Activated naive CD8-positive, alpha-beta T cell treated with anti-CD3 and anti-CD28 coated beads, Interleukin-2, amount 50 U/mL, for 24 hours (primary cell): ENCODE results near the gene NME4.
"Not testable (repeated sequence)": the region's sequence is repeated elsewhere in the genome, so short reads cannot be mapped to it uniquely, and the experiment has no call there.

Experiments used
- ATAC-seq: fragments of 150-1000 bp; cut with Tn5 transposase; one replicate; pipeline ENCODE4 v1.10.0; 2021
- DNase-seq: peaks from one replicate; pipeline ENCODE4 v3.0.0; 2021
- H3K27ac Mint-ChIP-seq: one replicate; pipeline ENCODE4 v1.8.0; 2021; ENCODE audit warnings: mild to moderate bottlenecking, mixed read lengths
- H3K27me3 Mint-ChIP-seq: one replicate; pipeline ENCODE4 v1.8.0; 2021; ENCODE audit warnings: mixed read lengths
- H3K36me3 Mint-ChIP-seq: one replicate; pipeline ENCODE4 v1.8.0; 2021; ENCODE audit warnings: low read depth, mixed read lengths
- H3K4me1 Mint-ChIP-seq: one replicate; pipeline ENCODE4 v1.8.0; 2021; ENCODE audit warnings: mixed read lengths
- H3K4me3 Mint-ChIP-seq: one replicate; pipeline ENCODE4 v1.8.0; 2021; ENCODE audit warnings: mild to moderate bottlenecking, moderate library complexity, mixed read lengths
- H3K9me3 Mint-ChIP-seq: one replicate; pipeline ENCODE4 v1.8.0; 2021; ENCODE audit warnings: mixed read lengths

Gene NME4

DNA sequence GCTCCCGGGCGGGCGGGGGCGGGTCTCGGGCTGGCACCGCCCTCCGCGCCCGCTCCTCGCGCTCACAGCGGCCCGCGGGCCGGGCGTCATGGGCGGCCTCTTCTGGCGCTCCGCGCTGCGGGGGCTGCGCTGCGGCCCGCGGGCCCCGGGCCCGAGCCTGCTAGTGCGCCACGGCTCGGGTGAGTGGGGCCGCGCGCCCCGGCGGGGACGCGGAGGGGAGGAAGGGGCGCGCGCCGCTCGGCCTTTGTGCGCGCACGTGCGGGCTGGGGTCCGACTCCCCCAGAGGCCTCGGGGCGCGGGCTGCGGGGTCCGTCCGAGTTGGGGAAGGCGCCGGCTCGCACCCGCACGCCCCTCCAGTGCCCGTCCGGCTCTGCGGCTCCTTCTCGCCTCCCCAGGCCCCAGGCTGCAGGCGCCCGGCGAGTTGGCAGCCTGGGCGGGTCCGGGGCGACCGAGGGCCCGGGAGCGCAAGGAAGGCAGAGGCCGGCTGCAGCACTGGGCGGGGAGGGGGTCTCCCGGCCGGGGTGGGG is at the start of gene NME4:
TSS of gene NME4 (plus strand) at position 65 of the 527 bp plus-strand sequence. CDS start at position 89, 24 bp downstream.
- ATAC-seq (no peak), DNase-seq (no peak)
- peaks cover 31% of the 10 kb centered on the region for H3K4me1 Mint-ChIP-seq
- no peaks in the 10 kb centered on the region for H3K36me3 Mint-ChIP-seq
- no peaks in the 10 kb centered on the region for H3K9me3 Mint-ChIP-seq
- peaks cover 10% of the 10 kb centered on the region for H3K27me3 Mint-ChIP-seq
- H3K4me3 Mint-ChIP-seq, result peak within 1 kb of the TSS; percentile 73
- peak within 1 kb of the TSS; percentile 59 for H3K27ac Mint-ChIP-seq

DNA sequence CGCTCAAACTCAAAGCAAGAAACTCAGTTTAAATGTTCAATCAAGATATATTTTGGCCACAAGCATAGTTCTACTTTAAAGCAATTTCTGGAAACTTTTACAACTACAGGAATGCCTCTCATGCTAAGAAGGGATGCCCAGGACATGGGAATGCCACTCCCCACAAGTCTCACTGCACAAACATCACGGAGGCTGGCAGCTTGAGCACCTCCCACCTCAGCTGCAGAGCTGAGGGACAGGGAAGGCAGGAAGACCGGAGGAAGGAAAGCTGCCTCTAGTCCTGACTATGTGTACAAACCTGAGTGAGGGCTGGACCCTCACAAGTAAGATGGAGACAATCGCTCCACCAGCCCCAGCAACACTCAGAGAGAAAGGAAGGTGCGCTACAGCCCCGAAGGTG is 49.8 kb upstream of the NME4 start:
- Mint-ChIP-seq H3K36me3 (peaks cover 25% of the 10 kb centered on the region), H3K27ac (no peak overlapping the region), H3K4me3 (no peak overlapping the region), H3K27me3 (no peaks in the 10 kb centered on the region), H3K9me3 (no peaks in the 10 kb centered on the region), H3K4me1 (peaks cover 82% of the 10 kb centered on the region)
- DNase-seq (no peak), ATAC-seq (no peak)

DNA sequence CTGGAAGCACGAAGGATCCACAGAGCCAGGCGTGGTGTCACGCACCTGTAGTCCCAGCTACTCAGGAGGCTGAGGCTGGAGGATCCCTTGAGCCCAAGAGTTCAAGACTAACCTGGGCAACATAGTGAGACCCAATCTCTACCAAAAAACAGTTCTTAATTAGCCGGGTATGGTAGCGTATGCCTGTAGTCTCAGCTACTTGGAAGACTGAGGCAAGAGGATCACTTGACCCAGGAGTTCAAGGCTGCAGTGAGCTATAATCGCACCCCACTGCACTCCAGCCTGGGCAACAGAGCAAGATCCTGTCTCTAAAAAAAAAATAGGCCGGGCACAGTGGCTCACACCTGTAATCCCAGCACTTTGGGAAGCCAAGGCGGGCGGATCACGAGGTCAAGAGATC is 48.5 kb upstream of the NME4 start:
- H3K27ac Mint-ChIP-seq, H3K9me3 Mint-ChIP-seq: not testable (repeated sequence)
- H3K36me3 Mint-ChIP-seq, result peaks cover 21% of the 10 kb centered on the region

DNA sequence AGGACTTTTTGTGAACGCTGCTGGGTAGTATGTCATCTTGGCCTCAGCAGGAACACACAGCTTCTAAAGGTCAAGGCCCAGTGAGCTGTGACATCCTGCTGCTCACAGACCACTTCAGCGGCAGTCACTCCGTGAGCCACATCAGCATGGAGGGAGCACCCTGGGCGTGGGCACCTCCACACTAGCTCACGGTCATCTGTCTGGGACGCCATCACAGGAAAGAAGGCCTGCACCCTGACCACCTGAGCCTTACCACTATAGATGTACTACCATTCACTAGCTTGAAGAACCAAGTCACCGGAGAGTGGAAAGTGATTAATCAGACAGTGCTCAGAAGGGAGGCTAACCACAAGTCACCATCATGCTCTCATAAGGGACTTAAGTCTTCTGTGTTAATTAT is 47.8 kb upstream of the NME4 start:
- DNase-seq (peak; percentile 36), ATAC-seq (peak; percentile 60)
- H3K27ac Mint-ChIP-seq, result peak overlapping the region; percentile 69
- H3K4me3 Mint-ChIP-seq, result peak overlapping the region; percentile 81
- no peaks in the 10 kb centered on the region for H3K27me3 Mint-ChIP-seq
- no peaks in the 10 kb centered on the region for H3K9me3 Mint-ChIP-seq
- peaks cover 70% of the 10 kb centered on the region for H3K4me1 Mint-ChIP-seq
- H3K36me3 Mint-ChIP-seq, result peaks cover 21% of the 10 kb centered on the region

More for the DNA sequence above, 48.5 kb upstream of the NME4 start:
- H3K4me3 Mint-ChIP-seq, H3K27me3 Mint-ChIP-seq, DNase-seq, ATAC-seq: not testable (repeated sequence)
- peaks cover 71% of the 10 kb centered on the region for H3K4me1 Mint-ChIP-seq

DNA sequence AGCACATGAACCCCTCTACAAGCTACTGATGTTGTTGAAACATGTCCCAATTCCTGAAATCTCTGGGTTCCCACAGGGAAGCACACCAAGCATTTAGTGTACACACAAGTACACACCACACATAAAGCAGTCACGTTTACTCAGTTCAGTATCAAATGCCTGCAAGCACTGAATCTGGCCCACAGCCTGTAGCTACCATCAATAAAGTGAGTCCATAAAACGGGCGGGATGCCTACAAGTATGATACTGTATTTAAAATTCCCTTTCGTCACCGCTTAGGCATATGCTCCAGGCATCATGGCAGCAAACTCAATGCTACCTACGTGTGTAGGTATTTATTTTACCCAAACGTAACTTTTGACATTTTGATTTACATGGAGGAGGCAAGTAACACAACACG is 46.8 kb upstream of the NME4 start:
- no peak for DNase-seq
- Mint-ChIP-seq H3K36me3 (peaks cover 19% of the 10 kb centered on the region), H3K27me3 (no peaks in the 10 kb centered on the region), H3K4me3 (peak overlapping the region; percentile 81), H3K4me1 (peaks cover 69% of the 10 kb centered on the region), H3K9me3 (no peaks in the 10 kb centered on the region), H3K27ac (no peak overlapping the region)
- no peak for ATAC-seq

DNA sequence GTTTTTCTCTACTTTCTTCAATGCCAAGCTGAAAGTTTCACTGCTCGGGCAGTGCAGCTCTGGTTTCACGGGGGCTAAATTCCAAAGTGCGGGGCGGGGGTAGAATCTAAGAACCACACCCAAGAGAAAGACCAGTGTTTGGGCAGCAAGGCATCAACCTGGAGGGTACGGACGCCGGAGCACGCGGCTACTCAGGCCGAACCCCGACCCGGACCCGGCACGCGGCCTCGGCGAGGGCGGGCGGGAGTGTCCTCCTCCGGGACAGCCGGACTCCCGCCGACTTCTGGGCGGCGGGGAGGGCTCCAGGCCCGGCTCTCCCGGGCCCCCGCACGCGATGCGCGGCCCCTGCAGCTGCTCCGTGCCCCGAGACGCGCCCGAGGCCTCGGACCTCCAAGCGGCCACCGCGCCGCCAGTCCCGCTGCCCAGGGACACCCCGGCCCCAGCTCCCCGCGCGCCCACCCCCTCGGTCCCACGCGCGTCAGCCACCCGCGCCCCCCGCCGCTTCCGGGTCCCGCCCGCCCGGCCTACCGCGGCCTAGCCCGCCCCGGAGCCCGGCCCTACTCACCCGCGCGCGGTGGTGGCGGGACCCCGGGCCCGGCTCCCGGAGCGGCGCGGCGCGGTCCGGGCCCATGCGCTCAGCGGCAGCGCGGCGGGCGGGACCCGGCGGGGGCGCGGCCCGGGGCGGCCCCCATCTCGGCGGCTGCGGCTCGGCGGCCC is 45.0 kb upstream of the NME4 start:
- peak overlapping the region; percentile 81 for H3K4me3 Mint-ChIP-seq
- H3K36me3 Mint-ChIP-seq, result peaks cover 6% of the 10 kb centered on the region
- ATAC-seq (peak; percentile 15), DNase-seq (no peak)
- no peaks in the 10 kb centered on the region for H3K27me3 Mint-ChIP-seq
- peak overlapping the region; percentile 74 for H3K27ac Mint-ChIP-seq
- H3K9me3 Mint-ChIP-seq, result no peaks in the 10 kb centered on the region
- H3K4me1 Mint-ChIP-seq, result peaks cover 59% of the 10 kb centered on the region

DNA sequence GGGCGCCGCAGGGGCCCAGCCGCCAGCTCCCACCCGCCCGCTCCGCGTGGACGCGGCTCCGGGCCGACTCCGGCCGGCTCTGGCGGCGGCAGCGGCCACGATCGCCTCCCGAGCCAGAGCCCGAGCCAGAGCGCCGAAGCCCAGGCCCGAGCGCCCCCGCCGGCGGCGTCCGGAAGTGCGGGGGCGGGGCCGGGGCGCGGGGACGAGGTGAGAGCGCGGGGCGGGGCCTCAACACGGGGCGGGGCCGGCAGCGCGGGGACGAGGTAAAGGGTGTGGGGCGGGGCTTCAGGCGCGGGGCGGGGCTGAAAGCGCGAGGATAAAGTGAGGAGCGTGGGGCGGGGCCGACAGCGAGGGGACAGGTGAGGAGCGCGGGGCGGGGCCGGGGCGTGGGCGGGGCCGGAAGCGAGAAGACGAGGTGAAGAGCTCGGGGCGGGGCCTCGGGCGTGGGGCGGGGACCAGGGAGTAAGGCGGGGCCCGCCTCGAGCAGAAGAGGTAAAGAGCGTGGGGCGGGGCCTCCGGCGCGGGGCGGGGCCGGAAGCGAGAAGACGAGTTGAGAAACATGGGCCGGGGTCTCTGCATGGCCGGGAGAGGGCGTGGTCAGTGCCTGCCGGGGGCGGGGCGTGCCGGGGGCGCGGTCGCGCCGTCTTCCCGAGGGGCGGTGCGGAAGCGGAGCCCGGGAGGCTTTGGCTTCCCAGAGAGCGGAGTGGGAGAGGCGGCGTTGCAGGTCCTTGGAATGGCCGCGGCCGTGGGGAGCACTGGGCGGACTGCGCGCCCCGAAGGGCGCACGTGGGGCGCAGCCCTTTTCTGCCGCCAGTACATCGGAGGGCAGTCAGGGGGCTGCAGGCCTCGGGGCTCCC is 44.2 kb upstream of the NME4 start, which contains the start of gene AXIN1:
TSS of gene AXIN1 (minus strand) at position 177 of the 857 bp plus-strand sequence. CDS start 5,698 bp downstream, outside the sequence.
- Mint-ChIP-seq H3K4me3 (peak within 1 kb of the TSS; percentile 81), H3K4me1 (peaks cover 51% of the 10 kb centered on the region)

DNA sequence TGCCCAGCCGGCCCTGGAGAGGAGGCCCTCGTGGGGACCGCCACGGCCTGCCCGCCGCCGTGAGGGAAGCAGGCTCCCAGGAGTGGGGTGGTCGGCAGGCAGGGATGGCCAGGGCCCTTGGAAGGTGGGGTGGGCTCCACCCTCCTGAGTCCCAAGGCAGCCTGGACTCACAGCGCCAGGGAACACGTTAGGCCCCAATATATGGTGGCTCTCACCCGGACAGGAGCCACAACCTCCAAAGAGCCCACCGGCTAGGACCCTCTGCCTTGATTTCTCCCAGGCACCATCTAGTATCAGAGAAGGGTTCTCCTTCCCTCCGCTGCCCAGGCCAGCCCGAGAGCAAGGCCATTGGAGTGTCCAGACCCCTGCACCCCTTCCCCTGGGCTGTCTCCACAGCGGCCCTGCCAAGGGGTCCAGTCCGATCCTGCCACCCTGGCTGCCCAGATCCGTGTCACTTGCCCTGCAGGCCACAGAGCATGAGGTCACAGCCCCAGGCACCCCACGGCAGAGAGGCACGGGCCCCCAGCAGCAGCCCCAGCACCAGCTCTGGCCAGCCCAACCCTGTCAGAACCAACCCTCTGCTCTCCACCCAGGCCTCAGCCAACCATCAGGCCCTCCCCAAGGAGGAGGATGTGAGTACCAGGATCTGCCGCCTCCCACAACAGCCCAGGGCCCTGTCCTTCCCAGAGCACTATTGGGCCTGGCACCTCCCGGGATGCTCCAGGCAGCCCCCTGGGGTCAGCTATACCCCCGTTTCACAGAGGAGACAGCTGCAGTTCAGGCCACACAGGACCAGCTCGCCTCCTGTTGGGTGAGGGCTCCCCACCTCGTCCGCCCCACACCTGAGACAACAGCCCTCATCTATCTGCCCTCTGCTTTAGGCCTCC is 43.4 kb upstream of the NME4 start:
- H3K27me3 Mint-ChIP-seq, result no peaks in the 10 kb centered on the region
- ATAC-seq, result no peak
- no peak overlapping the region for H3K27ac Mint-ChIP-seq

More for the DNA sequence above, 44.2 kb upstream of the NME4 start, which contains the start of gene AXIN1:
- Mint-ChIP-seq H3K9me3 (no peaks in the 10 kb centered on the region), H3K36me3 (peaks cover 4% of the 10 kb centered on the region), H3K27ac (peak within 1 kb of the TSS; percentile 74), H3K27me3 (no peaks in the 10 kb centered on the region)
- ATAC-seq, result peak; percentile 63
- DNase-seq, result peak; percentile 100

DNA sequence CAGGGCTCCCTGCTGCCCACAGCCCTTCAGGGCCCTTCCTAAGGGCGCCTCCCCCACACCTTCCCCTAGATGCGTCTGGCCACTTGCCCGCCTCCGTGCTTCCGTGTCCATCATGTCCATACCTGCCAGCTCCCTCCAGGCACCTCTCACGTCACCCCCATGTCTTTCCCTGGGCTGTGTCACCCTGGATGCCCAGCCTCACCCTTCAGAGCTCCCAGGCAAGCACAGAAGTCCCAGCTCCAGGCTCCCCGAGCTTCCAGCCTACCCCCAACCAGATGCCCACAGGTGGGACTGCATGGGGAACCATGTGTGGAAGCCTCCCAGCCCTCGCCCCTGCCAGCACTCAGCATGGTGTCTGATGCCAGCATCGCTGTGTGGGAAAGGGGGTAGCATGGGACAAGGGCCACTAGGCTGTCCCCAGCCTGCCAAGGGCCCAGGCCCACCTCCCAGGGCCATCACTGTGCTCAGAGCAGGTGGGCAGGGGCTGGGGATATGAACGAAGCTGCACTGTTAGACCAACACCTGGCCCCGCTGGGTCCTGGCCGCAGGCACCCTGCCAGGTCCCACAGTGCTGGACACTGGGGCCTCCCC is 42.6 kb upstream of the NME4 start:
- Mint-ChIP-seq H3K9me3 (no peaks in the 10 kb centered on the region), H3K4me3 (peak overlapping the region; percentile 36), H3K4me1 (peaks cover 36% of the 10 kb centered on the region), H3K27me3 (no peaks in the 10 kb centered on the region), H3K27ac (no peak overlapping the region), H3K36me3 (peaks cover 4% of the 10 kb centered on the region)
- no peak for DNase-seq
- ATAC-seq, result no peak

More for the DNA sequence above, 43.4 kb upstream of the NME4 start:
- peaks cover 42% of the 10 kb centered on the region for H3K4me1 Mint-ChIP-seq
- peaks cover 4% of the 10 kb centered on the region for H3K36me3 Mint-ChIP-seq
- no peak for DNase-seq
- H3K9me3 Mint-ChIP-seq, result no peaks in the 10 kb centered on the region
- H3K4me3 Mint-ChIP-seq, result peak overlapping the region; percentile 36

DNA sequence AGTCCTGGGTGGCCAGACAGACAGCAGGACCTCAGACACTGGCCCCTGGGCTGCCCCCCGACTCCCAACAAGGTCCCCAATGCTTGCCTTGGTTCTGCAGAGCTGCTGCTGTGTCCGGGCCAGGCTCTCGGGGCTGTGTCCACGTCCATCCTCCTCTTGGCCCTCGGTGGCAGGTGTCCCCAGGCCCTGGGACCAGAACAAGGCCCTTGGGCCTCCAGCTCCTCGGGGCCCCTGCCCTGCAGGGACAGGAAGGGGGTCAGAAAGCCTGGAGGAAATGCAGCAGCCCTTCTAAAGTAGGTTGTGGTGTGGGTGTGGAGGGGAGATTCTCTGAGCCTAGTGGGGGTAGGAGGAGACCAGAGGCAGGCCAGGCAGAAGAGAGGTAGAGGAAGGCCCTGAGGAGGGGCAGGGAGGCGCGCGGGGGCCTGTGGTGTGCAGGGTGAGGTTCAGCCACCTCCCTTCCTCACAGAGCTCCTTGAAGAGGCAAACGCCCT is 42.0 kb upstream of the NME4 start:
- Mint-ChIP-seq H3K27me3 (no peaks in the 10 kb centered on the region), H3K4me3 (no peak overlapping the region)
- no peak for DNase-seq

DNA sequence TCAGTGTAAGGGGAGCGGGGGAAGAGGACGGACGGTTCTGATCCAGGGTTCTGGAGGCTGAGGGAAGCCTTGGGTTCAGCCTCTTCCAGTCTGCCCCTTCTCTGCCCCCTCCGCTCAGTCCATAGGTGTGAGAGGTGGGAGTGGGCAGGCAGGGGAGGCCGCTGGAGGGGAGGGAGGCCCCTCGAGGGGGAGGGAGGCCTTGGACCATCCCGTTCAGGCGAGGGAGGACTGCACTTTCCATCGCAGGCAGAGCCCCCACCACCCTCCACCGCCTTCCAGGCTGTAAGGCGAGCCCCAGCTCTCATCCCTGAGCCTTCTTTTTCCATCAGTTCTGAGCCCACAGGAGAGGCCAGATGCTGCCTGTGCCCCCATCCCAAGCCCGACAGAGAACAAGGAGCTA is 40.3 kb upstream of the NME4 start:
- H3K27ac Mint-ChIP-seq, result no peak overlapping the region
- no peaks in the 10 kb centered on the region for H3K36me3 Mint-ChIP-seq
- no peak for DNase-seq
- H3K9me3 Mint-ChIP-seq, result no peaks in the 10 kb centered on the region
- H3K27me3 Mint-ChIP-seq, result no peaks in the 10 kb centered on the region
- peaks cover 18% of the 10 kb centered on the region for H3K4me1 Mint-ChIP-seq
- no peak overlapping the region for H3K4me3 Mint-ChIP-seq
- no peak for ATAC-seq

More for the DNA sequence above, 42.0 kb upstream of the NME4 start:
- peaks cover 29% of the 10 kb centered on the region for H3K4me1 Mint-ChIP-seq
- no peak for ATAC-seq
- H3K36me3 Mint-ChIP-seq, result peaks cover 4% of the 10 kb centered on the region
- H3K27ac Mint-ChIP-seq, result no peak overlapping the region
- no peaks in the 10 kb centered on the region for H3K9me3 Mint-ChIP-seq

DNA sequence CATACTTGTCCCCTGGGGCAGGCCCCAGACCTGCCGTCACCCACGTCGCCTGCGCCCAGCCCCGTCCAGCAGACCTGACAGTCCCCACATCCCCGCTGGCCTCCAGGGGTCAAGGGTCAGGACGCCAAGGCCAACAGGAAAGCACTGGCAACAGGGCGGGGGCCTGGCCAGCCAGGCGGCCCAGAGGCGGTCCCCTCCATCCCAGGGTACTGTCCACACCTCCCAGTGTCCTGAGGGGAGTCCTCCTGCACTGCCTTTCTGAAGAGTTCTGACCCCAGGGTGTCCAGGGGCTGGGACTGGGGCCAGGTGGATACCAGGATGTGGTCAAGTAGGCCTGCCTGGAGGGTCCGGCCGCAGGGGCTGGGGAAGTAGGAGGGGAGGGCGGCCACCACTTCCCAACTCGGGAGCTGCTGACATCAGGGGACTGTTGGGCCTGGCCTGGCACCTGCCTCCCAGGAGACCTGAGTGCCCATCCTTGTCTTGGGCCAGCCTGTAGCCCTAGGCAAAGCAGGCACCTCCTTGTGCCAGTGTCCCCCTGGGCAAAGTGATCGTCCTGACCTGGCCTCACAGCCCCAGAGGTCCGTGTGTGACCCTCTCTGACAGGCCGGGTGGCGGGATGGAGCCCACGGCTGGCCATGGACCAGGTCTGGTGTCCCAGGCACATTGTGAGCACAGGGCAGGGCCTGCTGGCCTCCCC is 37.8 kb upstream of the NME4 start:
- DNase-seq, result no peak
- H3K4me1 Mint-ChIP-seq, result peaks cover 15% of the 10 kb centered on the region
- H3K27ac Mint-ChIP-seq, result no peak overlapping the region
- H3K4me3 Mint-ChIP-seq, result no peak overlapping the region
- H3K36me3 Mint-ChIP-seq, result no peaks in the 10 kb centered on the region
- no peak for ATAC-seq
- no peaks in the 10 kb centered on the region for H3K9me3 Mint-ChIP-seq
- H3K27me3 Mint-ChIP-seq, result peaks cover 3% of the 10 kb centered on the region
